ENCODE measurements around the gene TPSG1. TPM values are rescaled to one million over a fixed set of nuclear protein-coding genes. Genes with fewer than 3 reads are reported as not detected.
A peak's percentile ranks its signal among the peaks of the same experiment; 100 is the strongest.
"Not testable (repeated sequence)": the region's sequence is repeated elsewhere in the genome, so short reads cannot be mapped to it uniquely, and the experiment has no call there.

Gene TPSG1
- total and polyA plus RNA-seq, 2 of the 13 experiments (the other 11 are each of a cell fraction or from before 2014, with no cell fraction given) = not detected

DNA sequence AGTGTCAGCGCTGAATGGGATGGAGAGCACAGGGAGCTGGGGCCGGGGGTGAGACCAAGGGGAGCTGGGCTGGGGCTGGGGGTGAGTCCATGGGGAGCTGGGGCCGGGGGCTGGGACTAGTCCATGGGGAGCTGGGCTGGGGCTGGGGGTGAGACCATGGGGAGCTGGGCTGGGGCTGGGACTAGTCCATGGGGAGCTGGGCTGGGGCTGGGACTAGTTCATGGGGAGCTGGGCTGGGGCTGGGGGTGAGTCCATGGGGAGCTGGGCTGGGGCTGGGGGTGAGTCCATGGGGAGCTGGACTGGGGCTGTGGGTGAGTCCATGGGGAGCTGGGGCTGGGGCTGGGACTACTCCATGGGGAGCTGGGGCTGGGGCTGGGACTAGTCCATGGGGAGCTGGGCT lies 29.8 kb upstream of the TPSG1 start:
- DNase-seq (ENCODE audit: low spot score); POLR2A ChIA-PET; H3K9me3 ChIP-seq (ENCODE audit: low read length); H3K79me2 ChIP-seq (ENCODE audit: insufficient read depth, low read length); H3K4me2 ChIP-seq (ENCODE audit: low read depth, low read length); FAIRE-seq; H3K36me3 ChIP-seq (replicated peaks in 1 of 2; ENCODE audit: control insufficient read depth in 1 of 2, insufficient read depth in 2 of 2, low read length in 2 of 2); H3K27ac ChIP-seq (ENCODE audit: extremely low read length, insufficient read depth, low read length); ATAC-seq; in situ Hi-C loops (cut with HindIII; ENCODE audit: extremely low pct_ligation_motif_present, low pct_unique_long_range_greater_than_20kb); H3K9ac ChIP-seq (ENCODE audit: insufficient read depth, low read depth, low read length); CTCF ChIA-PET (ENCODE audit: low intra/inter-chr PET ratio, low total read pairs); H2AFZ ChIP-seq (ENCODE audit: low read length); H3K4me3 ChIP-seq (replicated peaks in 1 of 3; ENCODE audit: insufficient read depth in 1 of 3, low read depth in 2 of 3, low read length in 3 of 3); H4K20me1 ChIP-seq (ENCODE audit: insufficient read depth, low read length); H3K4me1 ChIP-seq (ENCODE audit: insufficient read depth, low read length); intact Hi-C loops (cut with micrococcal nuclease; ENCODE audit: unreplicated experiment); BruUV-seq (replicated peaks): not testable (repeated sequence)
- H3K27me3 ChIP-seq (ENCODE audit: control insufficient read depth in 1 of 2, insufficient read depth in 2 of 2, low read length in 2 of 2) = peaks cover 12 to 29% of the 10 kb centered on the region in 2 experiments; a peak in 4 of 5 replicates
- 23% methylated on average over 3 of the region's 3 CpGs for WGBS (ENCODE audit: low lambda C conversion rate)

DNA sequence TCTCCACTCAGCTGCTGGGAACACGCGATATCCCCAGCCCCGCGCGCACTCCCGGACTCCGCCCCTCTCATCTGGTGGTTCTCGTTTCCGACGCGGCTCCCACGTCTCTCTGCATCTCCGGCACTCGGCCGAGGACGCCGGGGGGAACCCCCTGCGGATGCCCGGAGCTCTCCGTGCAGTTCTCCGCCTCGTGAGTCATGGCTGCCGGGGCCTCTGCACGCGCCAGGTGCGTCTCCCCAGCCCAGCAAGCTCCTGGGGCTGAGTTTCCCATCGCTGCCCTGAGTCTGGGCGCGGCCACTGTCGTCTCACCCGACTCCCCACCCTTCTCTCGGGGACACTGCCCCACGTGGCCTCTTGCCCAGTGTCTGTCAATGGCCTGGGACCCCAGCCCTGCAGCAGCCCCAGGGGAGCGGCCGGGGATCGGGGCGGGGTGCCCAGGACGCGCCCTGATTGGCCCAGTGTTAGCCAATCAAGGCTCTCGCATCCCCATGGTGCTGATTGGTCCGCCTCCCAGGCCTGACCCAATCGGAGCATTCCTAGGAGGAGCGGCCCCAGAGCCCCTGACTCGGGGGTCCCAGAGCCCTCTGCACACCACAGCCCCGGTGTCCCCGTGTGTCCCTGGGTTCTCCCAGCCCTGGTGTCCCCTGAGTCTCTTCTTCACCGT lies 28.8 kb upstream of the TPSG1 start:
- H3K4me1 ChIP-seq (ENCODE audit: insufficient read depth, low read length); H3K27ac ChIP-seq (ENCODE audit: extremely low read length, insufficient read depth, low read length); CTCF ChIA-PET (ENCODE audit: low intra/inter-chr PET ratio, low total read pairs); H3K79me2 ChIP-seq (ENCODE audit: insufficient read depth, low read length); H3K9me3 ChIP-seq (ENCODE audit: low read length); H4K20me1 ChIP-seq (ENCODE audit: insufficient read depth, low read length); BruUV-seq (replicated peaks); intact Hi-C loops (cut with micrococcal nuclease; ENCODE audit: unreplicated experiment); DNase-seq (ENCODE audit: low spot score); H2AFZ ChIP-seq (ENCODE audit: low read length); H3K36me3 ChIP-seq (replicated peaks in 1 of 2; ENCODE audit: control insufficient read depth in 1 of 2, insufficient read depth in 2 of 2, low read length in 2 of 2); in situ Hi-C loops (cut with HindIII; ENCODE audit: extremely low pct_ligation_motif_present, low pct_unique_long_range_greater_than_20kb); POLR2A ChIA-PET; H3K4me2 ChIP-seq (ENCODE audit: low read depth, low read length); H3K4me3 ChIP-seq (replicated peaks in 1 of 3; ENCODE audit: insufficient read depth in 1 of 3, low read depth in 2 of 3, low read length in 3 of 3); FAIRE-seq; H3K9ac ChIP-seq (ENCODE audit: insufficient read depth, low read depth, low read length): not testable (repeated sequence)
- ATAC-seq = peak; percentile 72
- H3K27me3 ChIP-seq (ENCODE audit: control insufficient read depth in 1 of 2, insufficient read depth in 2 of 2, low read length in 2 of 2) = peaks cover 5 to 19% of the 10 kb centered on the region in 2 experiments; a peak in 4 of 5 replicates
- WGBS (ENCODE audit: low lambda C conversion rate) = no CpG with 5 or more reads among the region's 47 CpGs

DNA sequence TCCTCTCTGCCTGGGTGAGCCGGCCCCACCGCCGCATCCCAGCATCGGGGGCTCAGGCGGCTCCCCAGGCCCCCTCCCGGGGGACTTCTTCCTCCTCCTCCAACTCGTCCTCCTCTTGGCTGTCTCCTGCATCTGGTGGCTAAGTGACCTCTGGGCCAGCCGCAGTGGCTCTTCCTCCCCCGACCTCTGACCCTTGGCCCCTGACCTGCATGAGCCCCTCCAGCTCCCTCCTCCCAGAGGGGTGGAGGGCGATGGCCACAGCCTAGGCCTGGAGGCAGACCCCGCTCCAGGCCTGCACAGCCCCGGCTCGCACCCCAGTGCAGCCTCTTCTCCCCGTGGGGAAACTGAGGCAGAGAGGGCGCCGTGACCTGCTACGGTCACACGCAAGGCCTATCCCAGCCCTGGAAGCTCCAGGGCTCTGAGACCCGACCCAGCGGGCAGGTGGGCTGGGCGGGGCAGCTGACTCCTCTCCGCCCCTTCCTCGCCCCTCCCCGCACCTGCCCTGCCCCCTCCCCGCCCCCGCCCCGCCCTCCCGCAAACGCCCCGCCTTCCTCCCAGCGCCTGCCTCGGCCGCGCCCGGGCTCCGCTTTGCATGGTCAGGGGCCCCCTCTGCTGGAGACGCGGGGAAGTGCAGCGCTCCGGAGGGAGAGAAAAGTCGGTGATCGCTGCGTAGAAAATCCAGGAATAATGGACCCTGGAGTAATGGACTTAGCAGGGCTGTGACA lies 24.1 kb upstream of the TPSG1 start:
- in situ Hi-C loops (cut with HindIII; ENCODE audit: extremely low pct_ligation_motif_present, low pct_unique_long_range_greater_than_20kb); BruUV-seq (replicated peaks); H3K9ac ChIP-seq (ENCODE audit: insufficient read depth, low read depth, low read length); H3K4me3 ChIP-seq (replicated peaks in 1 of 3; ENCODE audit: insufficient read depth in 1 of 3, low read depth in 2 of 3, low read length in 3 of 3); intact Hi-C loops (cut with micrococcal nuclease; ENCODE audit: unreplicated experiment); H4K20me1 ChIP-seq (ENCODE audit: insufficient read depth, low read length); H2AFZ ChIP-seq (ENCODE audit: low read length); H3K4me1 ChIP-seq (ENCODE audit: insufficient read depth, low read length); H3K4me2 ChIP-seq (ENCODE audit: low read depth, low read length); H3K27ac ChIP-seq (ENCODE audit: extremely low read length, insufficient read depth, low read length); DNase-seq (ENCODE audit: low spot score); H3K79me2 ChIP-seq (ENCODE audit: insufficient read depth, low read length); H3K36me3 ChIP-seq (replicated peaks in 1 of 2; ENCODE audit: control insufficient read depth in 1 of 2, insufficient read depth in 2 of 2, low read length in 2 of 2); CTCF ChIA-PET (ENCODE audit: low intra/inter-chr PET ratio, low total read pairs); POLR2A ChIA-PET; H3K9me3 ChIP-seq (ENCODE audit: low read length): not testable (repeated sequence)
- peak; percentile 46 for FAIRE-seq
- peak; percentile 58 for ATAC-seq
- WGBS (ENCODE audit: low lambda C conversion rate) = no CpG with 5 or more reads among the region's 43 CpGs
- H3K27me3 ChIP-seq (ENCODE audit: control insufficient read depth in 1 of 2, insufficient read depth in 2 of 2, low read length in 2 of 2) = peaks cover 1 to 28% of the 10 kb centered on the region in 2 experiments; a peak in 4 of 5 replicates

All from HepG2 (cell line).